GM18511 (cell line): ENCODE results near the gene EPHA7.

ENCODE experiments used
- ATAC-seq: cut with Tn5 transposase; IDR thresholded peaks from one replicate; pipeline ENCODE4 v1.9.1; 2021; ENCODE audit warnings: mild to moderate bottlenecking, moderate library complexity; ENCODE audit not compliant: unreplicated experiment

Gene EPHA7

DNA sequence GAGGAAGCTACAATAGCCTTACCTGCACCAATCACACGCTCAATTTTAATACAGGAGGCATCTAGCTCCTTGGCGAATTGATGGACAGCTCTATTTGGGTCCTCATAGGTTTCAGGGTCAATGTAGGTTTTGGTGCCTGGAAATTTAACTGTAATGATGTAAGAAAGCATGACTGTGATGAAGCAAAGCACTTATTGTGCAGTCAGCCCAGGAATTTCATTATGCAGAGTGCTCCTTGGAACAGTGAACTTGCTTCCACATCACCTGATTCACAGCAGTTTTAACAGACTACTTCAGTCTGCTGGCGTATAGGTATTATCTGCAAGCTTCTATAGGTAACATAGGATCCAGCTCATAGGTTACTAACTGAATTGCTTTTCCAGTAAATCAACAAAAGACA, 160.0 kb downstream of the EPHA7 start:
- ATAC-seq, result no peak

GRCh38 chr6:93252930-93253329, 166.4 kb downstream of the EPHA7 start:
- ATAC-seq, result no peak

GRCh38 chr6:93248631-93249030, 170.7 kb downstream of the EPHA7 start:
- no peak for ATAC-seq

DNA sequence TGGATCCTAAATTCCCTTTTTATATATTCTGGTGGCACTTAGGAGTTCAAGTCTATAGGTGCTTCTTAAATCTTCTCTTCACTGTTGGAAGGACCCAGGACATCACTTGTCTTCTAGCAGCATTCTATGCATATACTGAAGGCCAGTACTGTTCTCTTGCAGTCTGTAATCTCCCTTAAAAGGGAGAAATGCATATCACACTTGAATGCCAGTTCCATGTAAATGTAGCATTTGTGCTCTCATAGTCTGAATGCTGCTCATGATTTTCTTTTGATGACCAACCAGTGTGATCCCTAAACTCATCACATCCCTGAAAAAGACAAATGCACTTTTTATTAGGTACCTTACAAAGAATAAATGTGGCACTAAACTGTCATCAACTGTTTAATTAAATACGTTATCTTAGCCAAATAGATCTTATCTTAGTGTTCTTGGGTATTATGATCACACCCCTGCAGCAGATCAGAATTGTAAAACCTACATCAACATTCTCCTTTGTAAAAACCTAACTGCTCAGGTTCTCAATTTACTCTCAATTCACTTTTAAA, 176.1 kb downstream of the EPHA7 start:
- ATAC-seq, result no peak

GRCh38 chr6:93242049-93242448, 177.3 kb downstream of the EPHA7 start:
- no peak for ATAC-seq

DNA sequence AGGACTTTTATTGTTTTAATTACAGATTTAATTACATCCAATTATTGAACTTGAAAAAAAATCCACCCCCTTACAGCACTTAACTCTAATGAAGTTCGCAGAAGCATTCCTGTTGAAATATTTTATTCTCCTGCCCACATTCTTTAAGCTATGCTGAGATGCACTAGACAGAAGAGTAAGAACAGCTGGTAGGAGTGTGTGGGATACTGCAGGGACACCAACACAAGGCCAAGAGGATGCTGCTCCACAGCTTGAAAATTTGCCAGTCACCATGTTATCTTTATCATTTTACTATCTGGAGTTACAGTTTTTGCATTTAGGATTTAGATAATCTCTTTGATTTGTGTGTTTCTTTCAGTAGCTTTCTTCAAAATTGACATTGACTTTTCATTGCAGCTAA, 180.7 kb downstream of the EPHA7 start:
- ATAC-seq, result no peak

- no peak for ATAC-seq
These were observed 183.6 kb downstream of the EPHA7 start for GRCh38 chr6:93235775-93236174.

- ATAC-seq, result no peak
These were observed 192.5 kb downstream of the EPHA7 start for GRCh38 chr6:93226822-93227221.

- ATAC-seq, result no peak
These were observed 197.1 kb downstream of the EPHA7 start for GRCh38 chr6:93222071-93222851.

- no peak for ATAC-seq
These were observed 199.9 kb downstream of the EPHA7 start for GRCh38 chr6:93219447-93219846.

- ATAC-seq, result no peak
These were observed 201.3 kb downstream of the EPHA7 start for GRCh38 chr6:93218096-93218495.

- ATAC-seq, result no peak
These were observed 206.3 kb downstream of the EPHA7 start for GRCh38 chr6:93213028-93213427.

DNA sequence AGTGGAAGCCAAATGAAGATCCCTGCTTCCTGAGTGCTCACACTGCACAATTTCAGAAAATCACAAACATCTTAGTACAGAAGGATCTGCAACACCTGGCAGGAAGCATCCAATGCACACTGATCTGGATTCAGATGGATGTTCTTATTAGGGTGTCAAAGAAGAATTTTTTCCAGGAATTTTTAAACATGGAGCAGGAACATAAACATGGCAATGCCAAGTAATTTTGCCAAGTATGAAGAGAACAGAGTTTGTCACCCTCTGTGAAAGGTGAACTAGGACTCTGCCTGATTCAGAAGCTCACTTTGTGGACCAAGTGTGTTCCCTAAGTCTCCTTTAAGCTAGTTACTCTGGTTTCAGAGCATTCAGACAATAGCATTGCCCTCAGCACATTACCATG, 208.5 kb downstream of the EPHA7 start:
- no peak for ATAC-seq

- ATAC-seq, result no peak
These were observed 210.0 kb downstream of the EPHA7 start for GRCh38 chr6:93209358-93209757.

- ATAC-seq, result no peak
These were observed 222.9 kb downstream of the EPHA7 start for GRCh38 chr6:93196406-93196970.

- no peak for ATAC-seq
These were observed 224.9 kb downstream of the EPHA7 start for GRCh38 chr6:93194480-93194879.

DNA sequence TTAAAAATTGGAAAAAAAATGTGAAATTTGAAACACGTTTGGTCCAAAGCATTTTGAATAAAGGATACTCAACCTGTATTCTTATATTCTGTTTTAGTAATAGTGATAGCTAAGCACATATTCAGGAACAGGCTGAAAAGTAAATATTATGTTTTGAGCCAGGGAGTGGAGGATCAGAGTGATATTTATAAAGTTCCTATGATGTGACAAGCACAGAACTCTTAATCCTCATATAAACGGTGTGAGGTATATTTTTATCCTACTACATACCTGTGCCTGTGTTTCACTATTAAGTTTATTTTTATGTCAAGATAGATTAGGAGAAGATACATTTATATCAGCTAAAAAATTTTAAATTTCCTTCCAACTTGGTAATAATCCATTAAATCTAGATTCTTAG, 225.5 kb downstream of the EPHA7 start:
- ATAC-seq, result no peak
